Colonic mucosa (tissue), 4 donors: ENCODE measurements around the gene ACSL6. TPM values are rescaled to one million over a fixed set of nuclear protein-coding genes. Genes with fewer than 3 reads are reported as not detected.

Experiments
- DNase-seq: peaks from one replicate; pipeline ENCODE4 v3.0.0-alpha.2; 2020
- H3K27ac ChIP-seq: fragments of 200-600 bp; one replicate; pipeline ENCODE4 v1.8.0; 2021
- H3K27me3 ChIP-seq: fragments of 200-600 bp; one replicate; pipeline ENCODE4 v1.8.0; 2021
- H3K36me3 ChIP-seq: fragments of 200-600 bp; one replicate; pipeline ENCODE4 v1.8.0; 2021
- H3K4me1 ChIP-seq: fragments of 200-600 bp; one replicate; pipeline ENCODE4 v1.8.0; 2021; ENCODE audit warnings: mild to moderate bottlenecking
- H3K4me3 ChIP-seq: fragments of 200-600 bp; one replicate; pipeline ENCODE4 v1.8.0; 2021
- H3K9ac ChIP-seq, 2 donors: one replicate each; pipeline ENCODE4 v1.7.0; 2013; ENCODE audit warnings: control low read depth in 2 of 2, low read depth in 2 of 2, low read length in 2 of 2
- H3K9me3 ChIP-seq: fragments of 200-600 bp; one replicate; pipeline ENCODE4 v1.8.0; 2021
- CTCF ChIP-seq: fragments of 200-600 bp; IDR thresholded peaks from one replicate; pipeline ENCODE4 v1.8.0; 2022; ENCODE audit warnings: antibody characterized with exemption, mild to moderate bottlenecking
- intact Hi-C: fragments of 100-400 bp; cut with DNase I; formaldehyde crosslinking; loops from one replicate; pipeline ENCODE4 v1.14.1; 2022
- total RNA-seq, 2 donors: library from RNA; stranded (reverse); fragmentation: NEBNext Ultra II Directional in 1 of 2; extraction: Animal tissue kit (Norgen Biotek cat#: 25700) in 1 of 2; gene quantifications; one replicate each; pipeline ENCODE4 v1.2.1, GENCODE V29; 2021
- donor health status: healthy.
- donor health status: DM: no; HTN: no; CAD: no.
- donor health status: DM: no; HTN: no; CAD: no.

The ACSL6 gene
- total RNA-seq, 2 donors from 2014 or later: 0.25 to 0.93 TPM

DNA sequence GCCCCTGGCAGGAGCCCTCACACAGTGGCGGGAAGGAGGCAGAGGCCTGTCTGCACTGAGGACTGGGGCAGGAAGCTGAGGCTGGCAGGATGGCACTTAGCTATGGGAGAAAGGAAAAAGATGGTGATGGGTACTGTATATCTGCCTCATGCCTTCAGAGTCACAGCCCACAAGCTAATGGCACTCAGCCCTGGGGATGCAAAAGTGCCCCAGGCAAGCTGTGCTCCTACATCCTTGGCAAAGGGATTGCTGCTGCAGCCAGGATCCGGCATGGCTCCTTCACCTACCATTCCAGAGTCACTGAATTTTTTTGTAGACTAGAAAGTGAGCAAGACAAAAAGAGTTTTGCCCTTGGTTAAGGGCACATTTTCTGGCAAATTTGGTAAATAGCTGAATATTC lies 8.7 kb downstream of the ACSL6 start:
- Histone ChIP-seq H3K4me1 (no peaks in the 10 kb centered on the region), H3K36me3 (no peaks in the 10 kb centered on the region), H3K9ac (no peak overlapping the region), H3K27me3 (no peaks in the 10 kb centered on the region), H3K4me3 (no peak overlapping the region), H3K27ac (no peak overlapping the region), H3K9me3 (no peaks in the 10 kb centered on the region)
- intact Hi-C loops: loop anchor here (10.0 kb wide), 1 partner anchor 578 kb away; no protein-coding TSS in a partner anchor
- DNase-seq: no peak
- no peak for TF ChIP-seq CTCF

GRCh38 chr5:132001647-132002561 lies 9.6 kb downstream of the ACSL6 start:
- no peak overlapping the region for H3K27ac ChIP-seq
- H3K36me3 ChIP-seq: no peaks in the 10 kb centered on the region
- no peaks in the 10 kb centered on the region for H3K27me3 ChIP-seq
- intact Hi-C loops: loop anchor here (10.0 kb wide), 1 partner anchor 577 kb away; no protein-coding TSS in a partner anchor
- no peaks in the 10 kb centered on the region for H3K4me1 ChIP-seq
- DNase-seq: no peak
- no peak overlapping the region for H3K9ac ChIP-seq
- H3K9me3 ChIP-seq: no peaks in the 10 kb centered on the region
- no peak for TF ChIP-seq CTCF
- no peak overlapping the region for H3K4me3 ChIP-seq

- Histone ChIP-seq H3K9ac (no peak overlapping the region), H3K4me3 (no peak overlapping the region), H3K4me1 (no peaks in the 10 kb centered on the region), H3K27ac (no peak overlapping the region), H3K9me3 (no peaks in the 10 kb centered on the region), H3K36me3 (no peaks in the 10 kb centered on the region), H3K27me3 (no peaks in the 10 kb centered on the region)
- DNase-seq: no peak
- TF ChIP-seq CTCF: no peak
- intact Hi-C loops: loop anchor here (10.0 kb wide), 1 partner anchor 576 kb away; no protein-coding TSS in a partner anchor
Measured at GRCh38 chr5:132000677-132001453, 10.6 kb downstream of the ACSL6 start.

- Histone ChIP-seq H3K27me3 (no peaks in the 10 kb centered on the region), H3K9ac (no peak overlapping the region), H3K9me3 (no peaks in the 10 kb centered on the region), H3K4me1 (no peaks in the 10 kb centered on the region), H3K36me3 (no peaks in the 10 kb centered on the region), H3K4me3 (no peak overlapping the region), H3K27ac (no peak overlapping the region)
- DNase-seq: no peak
- intact Hi-C loops: loop anchor here (10.0 kb wide), 1 partner anchor 575 kb away; no protein-coding TSS in a partner anchor
- TF ChIP-seq CTCF: no peak
Measured at GRCh38 chr5:132000241-132000490, 11.3 kb downstream of the ACSL6 start.

GRCh38 chr5:131999441-132000240 lies 11.8 kb downstream of the ACSL6 start:
- no peaks in the 10 kb centered on the region for H3K9me3 ChIP-seq
- H3K36me3 ChIP-seq: no peaks in the 10 kb centered on the region
- H3K9ac ChIP-seq: no peak overlapping the region
- intact Hi-C loops: loop anchor here (10.0 kb wide), 1 partner anchor 575 kb away; no protein-coding TSS in a partner anchor
- no peaks in the 10 kb centered on the region for H3K27me3 ChIP-seq
- DNase-seq: no peak
- no peak overlapping the region for H3K27ac ChIP-seq
- no peak for TF ChIP-seq CTCF
- no peak overlapping the region for H3K4me3 ChIP-seq
- no peaks in the 10 kb centered on the region for H3K4me1 ChIP-seq
